Measurements from ENCODE around the gene FIGNL1. TPM values are rescaled to one million over a fixed set of nuclear protein-coding genes. Genes with fewer than 3 reads are reported as not detected.

FIGNL1 gene
- total RNA-seq, 1 donor from 2014 or later = 10.0 TPM

GRCh38 chr7:50456371-50457123 is 6.4 kb upstream of the FIGNL1 start:
- H3K9ac ChIP-seq (ENCODE audit: low read length) = no peak overlapping the region
- H3K27me3 ChIP-seq (ENCODE audit: insufficient read depth, low read length) = peaks cover 12% of the 10 kb centered on the region
- H3K9me3 Mint-ChIP-seq (ENCODE audit: unreplicated experiment) = peaks cover 2% of the 10 kb centered on the region
- H3K27ac ChIP-seq (ENCODE audit: low read depth, low read length) = no peak overlapping the region
- H2AFZ ChIP-seq (ENCODE audit: low read depth, low read length) = no peak overlapping the region
- no peak overlapping the region for H3K27ac Mint-ChIP-seq (ENCODE audit: unreplicated experiment)
- TF ChIP-seq EZH2 (IDR thresholded peaks at IDR 0.05; ENCODE audit: insufficient read depth, low read length) = no peak
- no peak overlapping the region for H3K4me3 ChIP-seq (ENCODE audit: insufficient read depth, low read depth, low read length)
- H4K20me1 ChIP-seq (ENCODE audit: insufficient read depth, low read length) = no peaks in the 10 kb centered on the region
- H3K27me3 Mint-ChIP-seq (ENCODE audit: low read depth, unreplicated experiment) = peaks cover 12% of the 10 kb centered on the region
- no peaks in the 10 kb centered on the region for H3K9me3 ChIP-seq (ENCODE audit: insufficient read depth, low read depth, low read length)
- FAIRE-seq (no peak), DNase-seq (ENCODE audit: low read depth) (no peak)
- no peaks in the 10 kb centered on the region for H3K4me1 Mint-ChIP-seq (ENCODE audit: low read depth, unreplicated experiment)
- H3K79me2 ChIP-seq (ENCODE audit: insufficient read depth, low read length) = no peaks in the 10 kb centered on the region
- no peaks in the 10 kb centered on the region for H3K4me1 ChIP-seq (ENCODE audit: insufficient read depth, low read length)
- no peaks in the 10 kb centered on the region for H3K36me3 ChIP-seq (ENCODE audit: insufficient read depth, low read length)
- H3K4me3 Mint-ChIP-seq (ENCODE audit: unreplicated experiment) = no peak overlapping the region
- no peak overlapping the region for H3K4me2 ChIP-seq (ENCODE audit: low read length)
- H3K36me3 Mint-ChIP-seq (ENCODE audit: low read depth, unreplicated experiment) = peaks cover 3% of the 10 kb centered on the region

- no peak overlapping the region for H3K9ac ChIP-seq (ENCODE audit: low read length)
- H3K4me1 Mint-ChIP-seq (ENCODE audit: low read depth, unreplicated experiment) = no peaks in the 10 kb centered on the region
- peaks cover 3% of the 10 kb centered on the region for H3K4me1 ChIP-seq (ENCODE audit: insufficient read depth, low read length)
- no peak overlapping the region for H3K4me3 Mint-ChIP-seq (ENCODE audit: unreplicated experiment)
- no peak overlapping the region for H3K4me2 ChIP-seq (ENCODE audit: low read length)
- peaks cover 3% of the 10 kb centered on the region for H3K36me3 Mint-ChIP-seq (ENCODE audit: low read depth, unreplicated experiment)
- peaks cover 2% of the 10 kb centered on the region for H3K9me3 Mint-ChIP-seq (ENCODE audit: unreplicated experiment)
- peaks cover 12% of the 10 kb centered on the region for H3K27me3 ChIP-seq (ENCODE audit: insufficient read depth, low read length)
- H3K9me3 ChIP-seq (ENCODE audit: insufficient read depth, low read depth, low read length) = no peaks in the 10 kb centered on the region
- TF ChIP-seq CTCF (IDR thresholded peaks at IDR 0.05; ENCODE audit: insufficient read depth, low read depth, low read length) = no peak
- no peak for FAIRE-seq
- H4K20me1 ChIP-seq (ENCODE audit: insufficient read depth, low read length) = no peaks in the 10 kb centered on the region
- H3K27me3 Mint-ChIP-seq (ENCODE audit: low read depth, unreplicated experiment) = peaks cover 12% of the 10 kb centered on the region
- H3K4me3 ChIP-seq (ENCODE audit: insufficient read depth, low read depth, low read length) = no peak overlapping the region
- no peak overlapping the region for H3K27ac ChIP-seq (ENCODE audit: low read depth, low read length)
- no peak for DNase-seq (ENCODE audit: low read depth)
- no peaks in the 10 kb centered on the region for H3K36me3 ChIP-seq (ENCODE audit: insufficient read depth, low read length)
- no peaks in the 10 kb centered on the region for H3K79me2 ChIP-seq (ENCODE audit: insufficient read depth, low read length)
- H3K27ac Mint-ChIP-seq (ENCODE audit: unreplicated experiment) = no peak overlapping the region
- H2AFZ ChIP-seq (ENCODE audit: low read depth, low read length) = no peak overlapping the region
These were observed 5.5 kb upstream of the FIGNL1 start for GRCh38 chr7:50455658-50456057.

GRCh38 chr7:50454968-50455367 is 4.8 kb upstream of the FIGNL1 start:
- H3K27ac ChIP-seq (ENCODE audit: low read depth, low read length) = no peak overlapping the region
- H3K4me3 ChIP-seq (ENCODE audit: insufficient read depth, low read depth, low read length) = no peak overlapping the region
- peaks cover 12% of the 10 kb centered on the region for H3K27me3 ChIP-seq (ENCODE audit: insufficient read depth, low read length)
- peaks cover 3% of the 10 kb centered on the region for H3K4me1 ChIP-seq (ENCODE audit: insufficient read depth, low read length)
- no peak overlapping the region for H3K27ac Mint-ChIP-seq (ENCODE audit: unreplicated experiment)
- H3K4me1 Mint-ChIP-seq (ENCODE audit: low read depth, unreplicated experiment) = peaks cover 1% of the 10 kb centered on the region
- H3K36me3 Mint-ChIP-seq (ENCODE audit: low read depth, unreplicated experiment) = peaks cover 3% of the 10 kb centered on the region
- H3K79me2 ChIP-seq (ENCODE audit: insufficient read depth, low read length) = no peaks in the 10 kb centered on the region
- H3K4me2 ChIP-seq (ENCODE audit: low read length) = no peak overlapping the region
- H3K36me3 ChIP-seq (ENCODE audit: insufficient read depth, low read length) = no peaks in the 10 kb centered on the region
- no peak overlapping the region for H3K9ac ChIP-seq (ENCODE audit: low read length)
- no peaks in the 10 kb centered on the region for H3K9me3 ChIP-seq (ENCODE audit: insufficient read depth, low read depth, low read length)
- H4K20me1 ChIP-seq (ENCODE audit: insufficient read depth, low read length) = no peaks in the 10 kb centered on the region
- FAIRE-seq = no peak
- DNase-seq (ENCODE audit: low read depth) = no peak
- peaks cover 12% of the 10 kb centered on the region for H3K27me3 Mint-ChIP-seq (ENCODE audit: low read depth, unreplicated experiment)
- no peak for TF ChIP-seq CTCF (IDR thresholded peaks at IDR 0.05; ENCODE audit: insufficient read depth, low read depth, low read length)
- no peak for TF ChIP-seq EZH2 (IDR thresholded peaks at IDR 0.05; ENCODE audit: insufficient read depth, low read length)
- H2AFZ ChIP-seq (ENCODE audit: low read depth, low read length) = no peak overlapping the region
- H3K9me3 Mint-ChIP-seq (ENCODE audit: unreplicated experiment) = peaks cover 2% of the 10 kb centered on the region
- H3K4me3 Mint-ChIP-seq (ENCODE audit: unreplicated experiment) = no peak overlapping the region

Data from astrocyte (in vitro differentiated cells and primary cell).